ENCODE measurements around the gene TXNDC8. TPM values are rescaled to one million over a fixed set of nuclear protein-coding genes. Genes with fewer than 3 reads are reported as not detected.

Gene TXNDC8
- total RNA-seq, 1 donor from 2014 or later = not detected

- peaks cover 4% of the 10 kb centered on the region for H3K4me1 Mint-ChIP-seq (ENCODE audit: unreplicated experiment)
- H3K27ac Mint-ChIP-seq = peak overlapping the region; percentile 89
- no peaks in the 10 kb centered on the region for H3K36me3 Mint-ChIP-seq
- no peaks in the 10 kb centered on the region for H3K27me3 Mint-ChIP-seq
- no peak for TF ChIP-seq CTCF (conservative IDR thresholded peaks at IDR 0.05)
- no peak for DNase-seq (ENCODE audit: extremely low spot score, unreplicated experiment)
- peak overlapping the region; percentile 52 for H3K4me3 Mint-ChIP-seq
- H3K9me3 Mint-ChIP-seq = peaks cover 5% of the 10 kb centered on the region
These were observed 19.8 kb upstream of the TXNDC8 start for GRCh38 chr9:110357505-110357904.

DNA sequence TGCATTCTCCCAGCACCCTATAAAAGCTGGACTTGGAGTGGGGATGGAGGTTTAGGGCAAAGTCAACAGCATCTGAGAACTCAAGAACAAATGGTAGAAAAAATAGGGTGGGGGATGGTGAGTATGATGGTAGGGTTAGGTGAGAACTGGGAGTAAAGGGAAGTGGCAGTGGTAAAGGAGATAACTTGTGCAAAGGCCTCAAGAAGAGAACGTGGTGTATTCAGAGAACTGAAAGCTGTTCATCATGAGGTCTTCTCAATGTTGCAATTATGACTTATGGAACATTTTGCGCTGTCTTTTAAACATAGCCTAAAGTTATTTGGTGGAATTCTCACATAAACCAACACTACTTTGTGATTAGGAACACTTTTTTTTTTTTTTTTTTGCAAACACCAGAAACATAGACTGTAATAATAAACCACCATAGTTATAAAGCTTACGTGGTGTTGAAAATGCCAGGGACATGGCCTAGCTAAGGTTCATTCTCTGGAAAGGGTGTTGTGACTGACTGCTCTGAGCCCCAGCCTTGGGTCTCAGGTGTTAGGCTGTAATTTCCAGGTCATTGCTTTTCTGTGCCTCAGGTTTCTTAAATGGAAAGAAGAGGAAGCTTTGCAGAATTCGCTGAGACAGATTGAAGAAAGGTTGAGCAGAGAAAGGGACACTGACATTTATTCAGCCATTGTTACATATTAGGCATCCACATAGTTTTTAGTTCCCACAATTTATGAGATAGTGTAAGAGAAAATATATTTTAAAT, 19.2 kb upstream of the TXNDC8 start:
- Mint-ChIP-seq H3K27me3 (no peaks in the 10 kb centered on the region), H3K36me3 (no peaks in the 10 kb centered on the region), H3K4me1 (ENCODE audit: unreplicated experiment) (peaks cover 4% of the 10 kb centered on the region), H3K9me3 (peaks cover 5% of the 10 kb centered on the region), H3K27ac (peak overlapping the region; percentile 89), H3K4me3 (no peak overlapping the region)
- DNase-seq (ENCODE audit: extremely low spot score, unreplicated experiment) = no peak
- TF ChIP-seq CTCF (conservative IDR thresholded peaks at IDR 0.05) = no peak

GRCh38 chr9:110355911-110356310, 18.2 kb upstream of the TXNDC8 start:
- no peak for DNase-seq (ENCODE audit: extremely low spot score, unreplicated experiment)
- Mint-ChIP-seq H3K36me3 (no peaks in the 10 kb centered on the region), H3K27ac (no peak overlapping the region), H3K4me3 (no peak overlapping the region), H3K9me3 (peaks cover 5% of the 10 kb centered on the region), H3K27me3 (no peaks in the 10 kb centered on the region), H3K4me1 (ENCODE audit: unreplicated experiment) (peaks cover 8% of the 10 kb centered on the region)
- TF ChIP-seq CTCF (conservative IDR thresholded peaks at IDR 0.05) = no peak

- peak overlapping the region; percentile 32 for H3K27ac Mint-ChIP-seq
These were observed 13.4 kb upstream of the TXNDC8 start for GRCh38 chr9:110351009-110351467.

DNA sequence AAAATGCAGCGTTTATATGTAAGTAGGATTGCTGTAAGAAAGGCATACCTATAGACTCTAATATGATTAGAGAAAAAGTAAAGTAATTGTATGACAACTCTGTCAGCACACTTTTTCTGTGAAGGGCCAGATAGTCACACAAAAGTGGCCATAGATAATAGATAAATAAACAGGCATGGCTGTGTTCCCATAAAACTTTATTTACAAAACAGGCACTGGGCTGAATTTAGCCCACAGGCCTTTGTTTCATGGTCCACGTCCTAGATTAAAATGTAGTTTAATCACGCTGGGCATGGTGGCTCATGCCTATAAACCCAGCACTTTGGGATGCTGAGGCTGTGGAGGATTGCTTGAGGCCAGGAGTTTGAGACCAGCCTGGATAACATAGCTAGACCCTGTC, 8.7 kb upstream of the TXNDC8 start:
- DNase-seq (ENCODE audit: extremely low spot score, unreplicated experiment) = no peak
- no peaks in the 10 kb centered on the region for H3K27me3 Mint-ChIP-seq
- no peak overlapping the region for H3K4me3 Mint-ChIP-seq
- no peaks in the 10 kb centered on the region for H3K36me3 Mint-ChIP-seq
- TF ChIP-seq CTCF (conservative IDR thresholded peaks at IDR 0.05) = no peak
- H3K27ac Mint-ChIP-seq = no peak overlapping the region
- no peaks in the 10 kb centered on the region for H3K9me3 Mint-ChIP-seq
- H3K4me1 Mint-ChIP-seq (ENCODE audit: unreplicated experiment) = peaks cover 6% of the 10 kb centered on the region

More at GRCh38 chr9:110351009-110351467, 13.4 kb upstream of the TXNDC8 start:
- Mint-ChIP-seq H3K4me3 (no peak overlapping the region), H3K27me3 (no peaks in the 10 kb centered on the region), H3K36me3 (no peaks in the 10 kb centered on the region), H3K4me1 (ENCODE audit: unreplicated experiment) (peaks cover 6% of the 10 kb centered on the region), H3K9me3 (no peaks in the 10 kb centered on the region)
- no peak for TF ChIP-seq CTCF (conservative IDR thresholded peaks at IDR 0.05)
- DNase-seq (ENCODE audit: extremely low spot score, unreplicated experiment) = no peak
